ENCODE measurements around the gene CNDP2. TPM values are rescaled to one million over a fixed set of nuclear protein-coding genes. Genes with fewer than 3 reads are reported as not detected.

CNDP2 gene
- total RNA-seq, 1 donor from 2014 or later = 75.2 TPM

DNA sequence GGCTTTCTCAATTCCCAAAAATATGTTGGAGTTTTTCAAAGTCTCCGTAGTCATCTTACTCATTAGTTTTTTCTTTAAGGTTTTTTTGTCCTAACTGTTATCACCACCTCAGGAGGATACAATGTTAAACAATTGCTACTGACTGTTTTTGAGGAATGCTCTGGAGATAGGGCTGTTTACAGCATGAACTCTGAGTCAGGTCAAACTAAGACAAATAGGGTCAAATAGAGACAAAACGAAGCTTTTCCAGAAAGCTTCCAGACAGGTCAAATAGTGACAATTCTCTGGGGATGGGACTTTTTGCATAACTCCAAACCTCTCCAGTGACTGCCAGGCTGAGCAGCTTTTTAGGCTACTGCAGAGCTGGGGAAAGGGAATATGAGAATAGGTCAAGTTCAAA lies 23.9 kb upstream of the CNDP2 start:
- Mint-ChIP-seq H3K36me3 (ENCODE audit: unreplicated experiment) (no peaks in the 10 kb centered on the region), H3K27me3 (ENCODE audit: unreplicated experiment) (peaks cover 14% of the 10 kb centered on the region), H3K4me3 (ENCODE audit: unreplicated experiment) (no peak overlapping the region), H3K27ac (ENCODE audit: unreplicated experiment) (no peak overlapping the region), H3K9me3 (ENCODE audit: unreplicated experiment) (peaks cover 3% of the 10 kb centered on the region), H3K4me1 (ENCODE audit: unreplicated experiment) (no peaks in the 10 kb centered on the region)
- DNase-seq (ENCODE audit: extremely low spot score, unreplicated experiment) = no peak
- TF ChIP-seq CTCF (IDR thresholded peaks at IDR 0.05) = no peak

DNA sequence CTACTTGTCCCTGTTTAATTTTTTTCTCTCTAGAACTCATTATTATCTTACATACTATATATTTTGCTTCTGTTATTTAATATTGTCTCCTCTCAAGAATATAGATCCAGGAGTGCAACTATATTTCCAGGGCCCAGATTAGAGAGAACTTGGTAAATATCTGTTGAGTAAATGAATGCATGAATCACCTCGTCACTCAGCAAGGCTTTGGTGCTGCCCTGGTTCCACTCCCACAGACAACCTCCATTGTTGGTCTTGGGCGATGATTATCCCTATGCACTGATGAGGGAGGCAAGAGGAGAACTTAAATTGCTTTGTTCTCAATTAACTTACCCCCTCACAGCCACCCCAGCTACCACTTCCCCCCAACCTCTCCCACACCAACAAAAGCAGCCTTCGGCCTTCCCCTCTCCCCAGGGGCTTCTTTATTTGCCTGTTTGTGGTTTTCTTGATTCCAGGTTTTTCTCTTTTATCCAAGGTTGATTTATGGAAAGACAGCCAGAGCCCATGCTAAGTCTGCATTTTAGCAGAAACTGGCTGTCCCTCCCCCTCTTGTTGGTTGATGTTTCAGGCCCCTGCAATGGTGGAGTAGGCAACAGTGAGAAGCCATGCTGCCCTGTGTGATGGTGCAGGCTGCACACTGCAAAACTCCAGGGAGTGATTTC lies 22.1 kb upstream of the CNDP2 start:
- Mint-ChIP-seq H3K27ac (ENCODE audit: unreplicated experiment) (no peak overlapping the region), H3K27me3 (ENCODE audit: unreplicated experiment) (peaks cover 5% of the 10 kb centered on the region), H3K4me1 (ENCODE audit: unreplicated experiment) (no peaks in the 10 kb centered on the region)

GRCh38 chr18:74476140-74476539 lies 20.0 kb upstream of the CNDP2 start:
- no peak overlapping the region for H3K4me3 Mint-ChIP-seq (ENCODE audit: unreplicated experiment)
- TF ChIP-seq CTCF (IDR thresholded peaks at IDR 0.05) = peak; percentile 58
- no peaks in the 10 kb centered on the region for H3K9me3 Mint-ChIP-seq (ENCODE audit: unreplicated experiment)
- peak; percentile 73 for DNase-seq (ENCODE audit: extremely low spot score, unreplicated experiment)
- no peaks in the 10 kb centered on the region for H3K36me3 Mint-ChIP-seq (ENCODE audit: unreplicated experiment)
- H3K4me1 Mint-ChIP-seq (ENCODE audit: unreplicated experiment) = no peaks in the 10 kb centered on the region
- H3K27me3 Mint-ChIP-seq (ENCODE audit: unreplicated experiment) = no peaks in the 10 kb centered on the region
- no peak overlapping the region for H3K27ac Mint-ChIP-seq (ENCODE audit: unreplicated experiment)

More for the DNA sequence above, 22.1 kb upstream of the CNDP2 start:
- Mint-ChIP-seq H3K4me3 (ENCODE audit: unreplicated experiment) (no peak overlapping the region), H3K36me3 (ENCODE audit: unreplicated experiment) (no peaks in the 10 kb centered on the region), H3K9me3 (ENCODE audit: unreplicated experiment) (peaks cover 3% of the 10 kb centered on the region)
- DNase-seq (ENCODE audit: extremely low spot score, unreplicated experiment) = peak; percentile 25
- TF ChIP-seq CTCF (IDR thresholded peaks at IDR 0.05) = no peak

GRCh38 chr18:74477771-74478170 lies 18.4 kb upstream of the CNDP2 start:
- no peak for TF ChIP-seq CTCF (IDR thresholded peaks at IDR 0.05)
- Mint-ChIP-seq H3K4me3 (ENCODE audit: unreplicated experiment) (no peak overlapping the region), H3K27me3 (ENCODE audit: unreplicated experiment) (peaks cover 5% of the 10 kb centered on the region), H3K9me3 (ENCODE audit: unreplicated experiment) (no peaks in the 10 kb centered on the region), H3K27ac (ENCODE audit: unreplicated experiment) (no peak overlapping the region), H3K36me3 (ENCODE audit: unreplicated experiment) (no peaks in the 10 kb centered on the region), H3K4me1 (ENCODE audit: unreplicated experiment) (no peaks in the 10 kb centered on the region)
- DNase-seq (ENCODE audit: extremely low spot score, unreplicated experiment) = no peak

DNA sequence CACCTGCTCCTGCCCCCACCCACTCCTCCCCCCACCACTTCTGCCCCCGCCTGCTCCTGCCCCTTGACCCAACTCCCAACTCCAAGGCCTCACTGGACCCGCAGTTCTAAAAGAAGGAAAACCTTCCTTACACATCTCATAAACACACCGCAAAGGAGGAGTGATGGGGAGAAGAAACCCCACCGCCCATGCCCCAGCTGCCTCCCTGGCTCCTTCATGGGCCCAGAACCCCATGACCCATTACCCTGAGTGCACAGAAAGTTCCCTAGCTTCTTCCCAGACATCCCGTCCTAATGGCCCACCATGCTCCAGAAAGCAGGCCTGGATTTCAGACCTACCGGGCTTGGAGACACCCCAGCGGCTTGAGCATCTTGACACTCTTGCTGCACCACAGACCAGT lies 17.8 kb upstream of the CNDP2 start:
- Mint-ChIP-seq H3K9me3 (ENCODE audit: unreplicated experiment) (no peaks in the 10 kb centered on the region), H3K27me3 (ENCODE audit: unreplicated experiment) (peaks cover 7% of the 10 kb centered on the region), H3K36me3 (ENCODE audit: unreplicated experiment) (no peaks in the 10 kb centered on the region), H3K27ac (ENCODE audit: unreplicated experiment) (no peak overlapping the region), H3K4me1 (ENCODE audit: unreplicated experiment) (no peaks in the 10 kb centered on the region), H3K4me3 (ENCODE audit: unreplicated experiment) (no peak overlapping the region)
- DNase-seq (ENCODE audit: extremely low spot score, unreplicated experiment) = peak; percentile 70
- no peak for TF ChIP-seq CTCF (IDR thresholded peaks at IDR 0.05)
